Esophagus squamous epithelium (tissue), 4 donors: ENCODE results near the gene SOS1.

ENCODE experiments used
- POLR2A ChIP-seq, 4 donors: fragments of 450-650 bp; IDR thresholded peaks; one replicate each; pipeline ENCODE4 v1.6.1; 2017; ENCODE audit warnings: antibody characterized with exemption in 4 of 4, mild to moderate bottlenecking in 4 of 4, moderate library complexity in 3 of 4
- TF ChIP-seq, protein P1 (sequence below), 6 experiments: fragments of 450-650 bp in 4 of 6; fragments of 200-600 bp in 2 of 6; sonication (generic) in 2 of 6; IDR thresholded peaks; one replicate each; pipeline ENCODE4 v1.5.1; 2016 to 2019; ENCODE audit warnings: antibody characterized with exemption in 6 of 6, mild to moderate bottlenecking in 4 of 6, moderate library complexity in 4 of 6

DNA sequence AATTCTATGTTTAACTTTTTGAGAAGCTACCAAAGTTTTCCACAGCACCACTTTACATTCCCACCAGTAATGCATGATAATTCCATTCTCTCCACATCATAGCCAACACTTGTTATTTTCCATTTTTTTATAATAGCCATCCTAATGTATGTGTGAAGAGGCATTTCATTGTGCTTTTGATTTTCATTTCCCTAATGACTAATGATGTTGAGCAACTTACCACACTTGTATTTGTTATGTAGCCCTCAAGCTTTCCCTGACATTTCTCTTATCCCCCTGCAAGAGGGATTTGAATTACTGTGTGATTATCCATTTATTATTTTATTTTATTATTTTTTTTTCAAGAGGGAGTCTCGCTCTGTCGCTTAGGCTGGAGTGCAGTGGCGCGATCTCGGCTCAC lies 23.6 kb upstream of the SOS1 start:
- TF ChIP-seq, protein P1, sequence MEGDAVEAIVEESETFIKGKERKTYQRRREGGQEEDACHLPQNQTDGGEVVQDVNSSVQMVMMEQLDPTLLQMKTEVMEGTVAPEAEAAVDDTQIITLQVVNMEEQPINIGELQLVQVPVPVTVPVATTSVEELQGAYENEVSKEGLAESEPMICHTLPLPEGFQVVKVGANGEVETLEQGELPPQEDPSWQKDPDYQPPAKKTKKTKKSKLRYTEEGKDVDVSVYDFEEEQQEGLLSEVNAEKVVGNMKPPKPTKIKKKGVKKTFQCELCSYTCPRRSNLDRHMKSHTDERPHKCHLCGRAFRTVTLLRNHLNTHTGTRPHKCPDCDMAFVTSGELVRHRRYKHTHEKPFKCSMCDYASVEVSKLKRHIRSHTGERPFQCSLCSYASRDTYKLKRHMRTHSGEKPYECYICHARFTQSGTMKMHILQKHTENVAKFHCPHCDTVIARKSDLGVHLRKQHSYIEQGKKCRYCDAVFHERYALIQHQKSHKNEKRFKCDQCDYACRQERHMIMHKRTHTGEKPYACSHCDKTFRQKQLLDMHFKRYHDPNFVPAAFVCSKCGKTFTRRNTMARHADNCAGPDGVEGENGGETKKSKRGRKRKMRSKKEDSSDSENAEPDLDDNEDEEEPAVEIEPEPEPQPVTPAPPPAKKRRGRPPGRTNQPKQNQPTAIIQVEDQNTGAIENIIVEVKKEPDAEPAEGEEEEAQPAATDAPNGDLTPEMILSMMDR (IDR thresholded peaks at IDR 0.05), result no peak
- TF ChIP-seq POLR2A (IDR thresholded peaks at IDR 0.05), result no peak
